ENCODE measurements around the gene ALDOC. TPM values are rescaled to one million over a fixed set of nuclear protein-coding genes. Genes with fewer than 3 reads are reported as not detected.

Gene ALDOC
- total RNA-seq (10 to 100 TPM; 22.1 to 27.1 TPM), polyA plus RNA-seq (10 to 100 TPM; 15.4 to 30.4 TPM)
- long read RNA-seq, donor 1, transcript ALDOC-201 (9 exons, 1,982 nt): major isoform, 26 of 30 reads
- long read RNA-seq, donor 1, partial matches to known transcripts: 1 of 30 reads
- long read RNA-seq, donor 1, other reads (novel, unspliced or antisense): 1 of 30 reads
- long read RNA-seq, donor 2, transcript ALDOC-201 (9 exons, 1,982 nt): major isoform, 7 of 14 reads
- long read RNA-seq, donor 2, partial matches to known transcripts: 6 of 14 reads
- long read RNA-seq, donor 2, other reads (novel, unspliced or antisense): 1 of 14 reads

DNA sequence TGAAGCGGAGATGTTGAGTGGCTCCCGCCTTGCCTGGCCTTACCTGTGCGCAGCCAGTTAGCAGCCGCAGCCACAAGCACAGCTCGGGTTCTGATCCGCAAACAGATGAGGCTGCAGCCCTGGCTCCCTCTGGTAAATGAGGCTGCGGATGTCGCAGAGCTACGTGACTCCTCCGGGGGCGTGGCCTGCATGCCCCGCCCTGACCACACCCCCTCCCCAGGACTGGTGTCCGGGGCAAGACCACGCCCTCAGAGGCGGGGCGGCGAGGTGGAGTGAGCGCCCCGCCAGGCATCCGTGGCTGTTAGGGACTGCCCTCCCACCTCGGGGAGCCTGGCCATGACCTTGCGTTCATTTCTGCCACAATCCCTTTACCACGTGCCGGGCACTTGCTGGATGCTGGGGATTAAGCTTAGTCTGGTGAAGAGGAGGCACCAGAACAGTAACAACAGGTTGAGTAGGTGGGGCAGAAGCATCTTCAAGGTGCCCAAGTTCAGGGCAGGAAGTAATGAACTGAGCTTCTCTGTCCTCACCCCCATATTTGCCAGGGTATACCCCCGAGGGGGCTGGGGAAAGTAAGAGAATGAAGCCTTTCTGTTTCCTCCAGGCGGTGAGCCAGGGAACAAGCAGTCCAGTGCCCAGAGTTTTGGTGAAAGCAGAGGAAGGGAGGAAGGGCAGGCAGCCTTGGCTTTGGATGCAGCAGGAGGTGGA is at the start of gene ALDOC:
TSS of gene ALDOC (minus strand) at position 138 of the 708 bp plus-strand sequence. CDS start 1,363 bp downstream, outside the sequence.
- no peaks in the 10 kb centered on the region for H3K9me3 ChIP-seq (ENCODE audit: control insufficient read depth, low read length)
- DNase-seq (peak; percentile 98 to 99), ATAC-seq (ENCODE audit: low FRiP score) (peak; percentile 97)
- peaks cover 0 to 2% of the 10 kb centered on the region in 2 donors for H3K4me1 ChIP-seq (ENCODE audit: control insufficient read depth in 1 of 2, insufficient read depth in 2 of 2, low read length in 2 of 2)
- no peak within 1 kb of the TSS for H3K27ac ChIP-seq (ENCODE audit: low read depth in 1 of 2, low read length in 2 of 2)
- intact Hi-C loops (cut with DNase I): no loop called here
- H3K4me3 ChIP-seq (ENCODE audit: low read length in 2 of 2): no peak within 1 kb of the TSS
- no peaks in the 10 kb centered on the region for H3K27me3 ChIP-seq (ENCODE audit: control insufficient read depth in 1 of 2, insufficient read depth in 2 of 2, low read length in 1 of 2)
- WGBS, 2 donors: 7 to 12% methylated on average over 23 to 25 of the region's 26 CpGs
- no peaks in the 10 kb centered on the region for H3K36me3 ChIP-seq (ENCODE audit: control insufficient read depth in 1 of 2, insufficient read depth in 2 of 2, low read length in 1 of 2)

DNA sequence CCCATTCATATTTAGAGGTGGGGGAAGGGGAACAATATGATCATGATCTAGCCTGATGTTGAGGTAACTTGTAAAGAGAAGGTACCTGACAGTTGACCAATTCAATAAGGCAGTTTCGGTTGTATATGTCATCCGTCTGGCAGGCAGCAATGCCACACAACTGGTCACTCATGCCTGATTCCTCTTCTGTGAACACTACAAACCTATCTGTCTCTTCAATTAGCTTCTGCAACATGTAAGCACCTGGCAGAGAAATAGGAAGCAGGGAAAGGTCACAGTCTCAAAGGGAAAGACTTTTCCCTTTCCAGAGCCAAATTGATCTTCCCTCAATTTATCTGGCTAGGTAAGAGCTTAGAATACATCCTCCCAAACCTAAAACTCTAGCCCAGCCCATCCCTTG is 47.5 kb upstream of the ALDOC start:
- no peaks in the 10 kb centered on the region for H3K27me3 ChIP-seq (ENCODE audit: control insufficient read depth in 1 of 2, insufficient read depth in 2 of 2, low read length in 1 of 2)
- no peak for DNase-seq
- intact Hi-C loops (cut with DNase I): no loop called here

DNA sequence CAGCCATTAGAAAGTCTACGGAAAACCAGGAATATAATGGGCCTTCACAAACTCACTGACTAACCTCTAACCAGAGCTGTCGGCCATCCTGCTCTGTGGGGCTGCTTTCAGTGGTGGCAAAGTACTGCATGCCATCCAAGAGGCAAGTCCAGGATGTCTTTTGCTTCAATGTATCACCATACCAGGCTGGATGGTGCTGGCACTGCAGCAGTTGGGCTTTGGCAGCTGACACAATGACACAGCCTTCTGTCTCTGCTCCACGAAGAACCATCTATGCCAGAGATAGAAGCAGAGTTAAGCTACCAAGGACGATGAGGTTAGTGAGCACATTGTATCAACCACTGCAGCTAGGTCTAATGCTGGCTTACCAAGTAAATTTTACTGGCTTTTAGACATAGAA is 47.0 kb upstream of the ALDOC start:
- H3K27ac ChIP-seq (ENCODE audit: low read depth in 1 of 2, low read length in 2 of 2): no peak overlapping the region
- 89 to 93% methylated on average over 4 of the region's 4 CpGs for WGBS, 2 donors
- H3K9me3 ChIP-seq (ENCODE audit: control insufficient read depth, low read length): no peaks in the 10 kb centered on the region
- no peak overlapping the region for H3K4me3 ChIP-seq (ENCODE audit: low read length in 2 of 2)
- H3K27me3 ChIP-seq (ENCODE audit: control insufficient read depth in 1 of 2, insufficient read depth in 2 of 2, low read length in 1 of 2): no peaks in the 10 kb centered on the region
- peaks cover 20 to 44% of the 10 kb centered on the region in 2 donors for H3K36me3 ChIP-seq (ENCODE audit: control insufficient read depth in 1 of 2, insufficient read depth in 2 of 2, low read length in 1 of 2)
- no peak for DNase-seq
- H3K4me1 ChIP-seq (ENCODE audit: control insufficient read depth in 1 of 2, insufficient read depth in 2 of 2, low read length in 2 of 2): no peaks in the 10 kb centered on the region
- ATAC-seq (ENCODE audit: low FRiP score): no peak
- intact Hi-C loops (cut with DNase I): no loop called here

More for the DNA sequence above, 47.5 kb upstream of the ALDOC start:
- ATAC-seq (ENCODE audit: low FRiP score): no peak
- no peaks in the 10 kb centered on the region for H3K4me1 ChIP-seq (ENCODE audit: control insufficient read depth in 1 of 2, insufficient read depth in 2 of 2, low read length in 2 of 2)
- no peaks in the 10 kb centered on the region for H3K9me3 ChIP-seq (ENCODE audit: control insufficient read depth, low read length)
- H3K4me3 ChIP-seq (ENCODE audit: low read length in 2 of 2): no peak overlapping the region
- 90 to 92% methylated on average over 2 of the region's 2 CpGs for WGBS, 2 donors
- H3K27ac ChIP-seq (ENCODE audit: low read depth in 1 of 2, low read length in 2 of 2): no peak overlapping the region
- H3K36me3 ChIP-seq (ENCODE audit: control insufficient read depth in 1 of 2, insufficient read depth in 2 of 2, low read length in 1 of 2): peaks cover 19 to 43% of the 10 kb centered on the region in 2 donors

DNA sequence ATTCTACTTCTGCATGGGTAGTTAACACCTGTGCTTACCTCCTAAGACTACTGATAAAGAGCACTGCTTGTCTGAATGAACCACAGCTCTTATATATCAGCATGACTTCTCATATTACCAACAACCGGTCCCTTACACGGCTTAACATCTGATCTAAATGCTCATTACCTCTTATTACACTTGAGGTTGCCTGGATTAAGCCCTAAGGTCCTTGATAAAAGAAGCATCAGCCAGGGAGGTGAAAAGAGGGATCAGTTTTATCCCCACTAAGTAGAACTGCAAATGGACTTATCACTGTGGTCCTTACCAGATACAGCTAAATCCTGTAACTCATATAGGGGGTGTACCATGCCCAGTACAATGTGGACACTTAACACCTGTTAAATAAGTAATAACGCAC is 45.5 kb upstream of the ALDOC start:
- no peaks in the 10 kb centered on the region for H3K4me1 ChIP-seq (ENCODE audit: control insufficient read depth in 1 of 2, insufficient read depth in 2 of 2, low read length in 2 of 2)
- WGBS, 2 donors: 92 to 96% methylated on average over 3 of the region's 3 CpGs
- intact Hi-C loops (cut with DNase I): no loop called here
- peaks cover 20 to 37% of the 10 kb centered on the region in 2 donors for H3K36me3 ChIP-seq (ENCODE audit: control insufficient read depth in 1 of 2, insufficient read depth in 2 of 2, low read length in 1 of 2)
- no peak overlapping the region for H3K27ac ChIP-seq (ENCODE audit: low read depth in 1 of 2, low read length in 2 of 2)
- ATAC-seq (ENCODE audit: low FRiP score) (no peak), DNase-seq (no peak)
- H3K9me3 ChIP-seq (ENCODE audit: control insufficient read depth, low read length): no peaks in the 10 kb centered on the region
- no peaks in the 10 kb centered on the region for H3K27me3 ChIP-seq (ENCODE audit: control insufficient read depth in 1 of 2, insufficient read depth in 2 of 2, low read length in 1 of 2)
- H3K4me3 ChIP-seq (ENCODE audit: low read length in 2 of 2): no peak overlapping the region

DNA sequence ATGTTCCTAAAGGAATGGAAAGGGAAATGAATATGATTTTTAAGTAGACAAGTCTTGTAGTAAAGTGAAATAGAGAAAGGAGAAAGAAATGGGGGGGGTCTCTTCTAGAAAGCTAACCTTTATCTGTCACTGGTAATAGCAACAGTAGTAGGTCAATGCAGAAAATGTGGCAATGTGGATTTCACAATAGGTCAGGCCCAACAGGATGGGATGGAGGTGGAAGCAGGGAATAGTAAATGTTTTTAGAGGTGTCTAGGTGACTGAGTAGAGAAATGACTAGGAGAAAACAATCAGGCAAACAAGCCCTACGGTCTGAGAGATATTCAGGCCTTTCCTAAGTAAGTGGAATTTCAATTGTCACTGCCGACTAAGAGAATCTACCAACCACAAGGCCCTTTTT is 43.3 kb upstream of the ALDOC start:
- Histone ChIP-seq H3K4me3 (ENCODE audit: low read length in 2 of 2) (no peak overlapping the region), H3K27me3 (ENCODE audit: control insufficient read depth in 1 of 2, insufficient read depth in 2 of 2, low read length in 1 of 2) (no peaks in the 10 kb centered on the region), H3K36me3 (ENCODE audit: control insufficient read depth in 1 of 2, insufficient read depth in 2 of 2, low read length in 1 of 2) (peaks cover 27 to 37% of the 10 kb centered on the region in 2 donors), H3K27ac (ENCODE audit: low read depth in 1 of 2, low read length in 2 of 2) (no peak overlapping the region), H3K4me1 (ENCODE audit: control insufficient read depth in 1 of 2, insufficient read depth in 2 of 2, low read length in 2 of 2) (no peaks in the 10 kb centered on the region), H3K9me3 (ENCODE audit: control insufficient read depth, low read length) (no peaks in the 10 kb centered on the region)
- ATAC-seq (ENCODE audit: low FRiP score) (no peak), DNase-seq (no peak)
- WGBS, 2 donors: 77 to 88% methylated on average over 2 of the region's 2 CpGs
- intact Hi-C loops (cut with DNase I): no loop called here

DNA sequence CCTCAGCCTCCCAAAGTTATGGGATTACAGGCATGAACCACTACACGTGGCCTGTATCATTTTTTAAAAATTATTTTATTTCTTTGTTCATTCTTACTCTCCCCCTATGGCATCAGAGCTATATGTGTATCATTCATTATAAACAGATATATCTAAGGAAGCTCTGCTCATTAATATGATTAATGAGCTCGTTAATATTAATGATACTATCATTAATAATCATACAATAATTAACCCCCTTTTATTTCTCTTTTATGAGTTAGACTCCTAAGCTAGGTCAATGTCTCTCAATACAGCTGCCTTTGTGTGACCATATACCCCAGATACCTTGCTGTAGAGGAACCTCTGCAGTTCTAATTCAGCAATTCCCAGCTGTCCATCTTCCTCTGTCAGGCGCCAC is 41.8 kb upstream of the ALDOC start:
- no peaks in the 10 kb centered on the region for H3K9me3 ChIP-seq (ENCODE audit: control insufficient read depth, low read length)
- intact Hi-C loops (cut with DNase I): no loop called here
- ATAC-seq (ENCODE audit: low FRiP score) (no peak), DNase-seq (no peak)
- H3K36me3 ChIP-seq (ENCODE audit: control insufficient read depth in 1 of 2, insufficient read depth in 2 of 2, low read length in 1 of 2): peaks cover 26 to 33% of the 10 kb centered on the region in 2 donors
- H3K27me3 ChIP-seq (ENCODE audit: control insufficient read depth in 1 of 2, insufficient read depth in 2 of 2, low read length in 1 of 2): no peaks in the 10 kb centered on the region
- 90 to 94% methylated on average over 3 of the region's 3 CpGs for WGBS, 2 donors
- H3K4me3 ChIP-seq (ENCODE audit: low read length in 2 of 2): no peak overlapping the region
- no peaks in the 10 kb centered on the region for H3K4me1 ChIP-seq (ENCODE audit: control insufficient read depth in 1 of 2, insufficient read depth in 2 of 2, low read length in 2 of 2)
- H3K27ac ChIP-seq (ENCODE audit: low read depth in 1 of 2, low read length in 2 of 2): no peak overlapping the region

DNA sequence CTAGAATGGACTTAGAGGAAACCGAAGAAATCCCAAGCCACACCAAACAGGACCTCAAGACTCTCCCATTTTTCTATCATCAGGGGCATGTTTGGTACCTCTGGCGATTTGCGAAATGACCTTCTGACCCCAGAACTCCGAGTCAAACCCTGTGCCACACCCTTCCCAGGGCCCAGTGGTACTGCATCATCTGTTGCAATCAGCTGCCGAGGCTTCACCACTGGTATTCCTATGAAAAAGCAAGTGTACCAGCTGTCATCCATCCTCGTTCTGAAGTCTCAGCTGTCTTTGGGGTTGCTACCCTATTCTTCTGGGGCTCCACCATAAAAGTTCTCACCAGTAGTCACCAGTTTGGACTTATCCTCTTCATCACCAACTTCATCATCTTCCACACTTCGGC is 39.6 kb upstream of the ALDOC start:
- no peaks in the 10 kb centered on the region for H3K9me3 ChIP-seq (ENCODE audit: control insufficient read depth, low read length)
- no peak overlapping the region for H3K4me3 ChIP-seq (ENCODE audit: low read length in 2 of 2)
- no peak for DNase-seq
- H3K27me3 ChIP-seq (ENCODE audit: control insufficient read depth in 1 of 2, insufficient read depth in 2 of 2, low read length in 1 of 2): no peaks in the 10 kb centered on the region
- no peaks in the 10 kb centered on the region for H3K4me1 ChIP-seq (ENCODE audit: control insufficient read depth in 1 of 2, insufficient read depth in 2 of 2, low read length in 2 of 2)
- peaks cover 21 to 24% of the 10 kb centered on the region in 2 donors for H3K36me3 ChIP-seq (ENCODE audit: control insufficient read depth in 1 of 2, insufficient read depth in 2 of 2, low read length in 1 of 2)
- ATAC-seq (ENCODE audit: low FRiP score): no peak
- no peak overlapping the region for H3K27ac ChIP-seq (ENCODE audit: low read depth in 1 of 2, low read length in 2 of 2)
- WGBS, 2 donors: 79% methylated on average over 7 of the region's 7 CpGs
- intact Hi-C loops (cut with DNase I): no loop called here

DNA sequence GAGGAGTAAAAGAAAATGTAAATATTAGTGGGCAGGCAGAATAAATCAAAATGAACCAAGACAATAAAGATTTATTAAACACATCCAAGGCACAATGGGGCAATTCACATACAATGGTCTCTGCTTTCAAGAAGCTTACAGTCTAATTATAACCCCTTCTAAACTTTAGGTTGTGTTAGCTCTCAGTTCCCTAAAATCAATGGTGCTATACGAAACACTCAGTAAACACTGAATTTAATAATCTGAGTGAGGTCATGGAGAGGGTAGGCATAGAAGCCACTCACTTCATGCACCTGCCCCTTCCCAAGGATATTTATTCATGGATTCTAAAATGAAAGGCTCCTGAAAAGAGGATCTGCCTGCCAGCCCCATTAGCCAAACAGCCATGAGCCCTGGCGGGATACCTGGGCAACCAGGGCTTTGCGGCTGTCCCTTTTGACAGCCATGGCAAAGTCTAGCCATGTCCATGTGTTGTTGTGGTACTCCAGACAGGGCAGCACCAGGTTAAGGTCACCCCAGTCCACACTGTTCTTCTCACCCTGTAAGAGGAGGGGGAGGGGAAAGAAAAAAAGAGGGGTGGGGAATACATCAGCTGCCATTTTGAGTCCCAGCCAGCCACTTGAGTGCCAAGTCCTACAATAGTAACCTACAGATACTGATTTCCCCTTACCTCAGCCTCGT is 38.7 kb upstream of the ALDOC start:
- DNase-seq (no peak), ATAC-seq (ENCODE audit: low FRiP score) (no peak)
- no peak overlapping the region for H3K27ac ChIP-seq (ENCODE audit: low read depth in 1 of 2, low read length in 2 of 2)
- no peaks in the 10 kb centered on the region for H3K9me3 ChIP-seq (ENCODE audit: control insufficient read depth, low read length)
- H3K4me3 ChIP-seq (ENCODE audit: low read length in 2 of 2): no peak overlapping the region
- H3K4me1 ChIP-seq (ENCODE audit: control insufficient read depth in 1 of 2, insufficient read depth in 2 of 2, low read length in 2 of 2): no peaks in the 10 kb centered on the region
- H3K27me3 ChIP-seq (ENCODE audit: control insufficient read depth in 1 of 2, insufficient read depth in 2 of 2, low read length in 1 of 2): no peaks in the 10 kb centered on the region
- WGBS, 2 donors: 79 to 82% methylated on average over 4 of the region's 4 CpGs
- H3K36me3 ChIP-seq (ENCODE audit: control insufficient read depth in 1 of 2, insufficient read depth in 2 of 2, low read length in 1 of 2): peaks cover 12 to 20% of the 10 kb centered on the region in 2 donors
- intact Hi-C loops (cut with DNase I): no loop called here

Data from aorta (tissue), 5 donors.